Germinal center (tissue), 1 donor: ENCODE measurements around the gene CMBL.
"Not testable (repeated sequence)": the region's sequence is repeated elsewhere in the genome, so short reads cannot be mapped to it uniquely, and the experiment has no call there.

Experiments
- DNase-seq: peaks from one replicate; pipeline ENCODE4 v3.0.0; 2012; ENCODE audit warnings: mixed read lengths, low spot score

CMBL gene

GRCh38 chr5:10283927-10284635, 23.6 kb downstream of the CMBL start:
- DNase-seq = peak; percentile 83

GRCh38 chr5:10279925-10280720, 27.6 kb downstream of the CMBL start:
- DNase-seq = no peak

GRCh38 chr5:10279328-10279727, 28.4 kb downstream of the CMBL start:
- no peak for DNase-seq

- no peak for DNase-seq
These were observed 28.9 kb downstream of the CMBL start for GRCh38 chr5:10278658-10279279.

GRCh38 chr5:10277773-10278630, 29.7 kb downstream of the CMBL start:
- no peak for DNase-seq

- DNase-seq = no peak
These were observed 31.0 kb downstream of the CMBL start for GRCh38 chr5:10276691-10277090.

- DNase-seq = no peak
These were observed 31.7 kb downstream of the CMBL start for GRCh38 chr5:10275991-10276390.

GRCh38 chr5:10275460-10275859, 32.2 kb downstream of the CMBL start:
- DNase-seq = no peak

- not testable (repeated sequence) for DNase-seq
These were observed 34.9 kb downstream of the CMBL start for GRCh38 chr5:10272875-10273209.

- no peak for DNase-seq
These were observed 35.4 kb downstream of the CMBL start for GRCh38 chr5:10272053-10272874.

GRCh38 chr5:10268100-10268499, 39.6 kb downstream of the CMBL start:
- DNase-seq = no peak

- DNase-seq = no peak
These were observed 40.9 kb downstream of the CMBL start for GRCh38 chr5:10266839-10267238.

GRCh38 chr5:10266137-10266536, 41.6 kb downstream of the CMBL start:
- DNase-seq = no peak

GRCh38 chr5:10265245-10266109, 42.2 kb downstream of the CMBL start:
- no peak for DNase-seq

GRCh38 chr5:10264604-10265003, 43.1 kb downstream of the CMBL start:
- DNase-seq = no peak

GRCh38 chr5:10262995-10263394, 44.7 kb downstream of the CMBL start:
- no peak for DNase-seq

GRCh38 chr5:10262121-10262774, 45.5 kb downstream of the CMBL start:
- DNase-seq = no peak

GRCh38 chr5:10261065-10261464, 46.6 kb downstream of the CMBL start:
- DNase-seq = no peak

GRCh38 chr5:10259899-10260298, 47.8 kb downstream of the CMBL start:
- DNase-seq = no peak

GRCh38 chr5:10257870-10258269, 49.8 kb downstream of the CMBL start:
- DNase-seq = no peak
